Transverse colon (tissue), 4 donors: ENCODE measurements around the gene CCNA2. TPM values are rescaled to one million over a fixed set of nuclear protein-coding genes. Genes with fewer than 3 reads are reported as not detected.

Experiments
- DNase-seq: peaks from one replicate; pipeline ENCODE4 v3.0.0-alpha.2; 2019
- H3K27ac ChIP-seq, 4 donors: fragments of 200-600 bp; sonication (generic); 2 replicates each; pipeline ENCODE4 v1.5.1; 2016 to 2018; ENCODE audit warnings: inconsistent platforms in 4 of 4
- H3K27me3 ChIP-seq: fragments of 200-600 bp; sonication (generic); 2 replicates; pipeline ENCODE4 v1.5.1; 2017; ENCODE audit warnings: inconsistent platforms
- H3K36me3 ChIP-seq, 4 donors: fragments of 200-600 bp; sonication (generic); 2 replicates each; pipeline ENCODE4 v1.5.1; 2017 to 2019; ENCODE audit warnings: inconsistent platforms in 4 of 4
- H3K4me1 ChIP-seq, 4 donors: fragments of 200-600 bp; sonication (generic); 2 replicates each; pipeline ENCODE4 v1.5.1; 2017 to 2020; ENCODE audit warnings: inconsistent platforms in 4 of 4
- H3K4me3 ChIP-seq, 4 donors: fragments of 200-600 bp; sonication (generic); 1 replicate in 1 of 4; 2 replicates in 3 of 4; pipeline versions ENCODE4 v1.5.1 to v1.6.1; 2017 to 2019; ENCODE audit warnings: inconsistent platforms in 4 of 4
- H3K9me3 ChIP-seq, 2 donors: fragments of 200-600 bp; sonication (generic); 2 replicates each; pipeline ENCODE4 v1.5.1; 2017 to 2019; ENCODE audit warnings: inconsistent platforms in 2 of 2
- CTCF ChIP-seq, 5 experiments: fragments of 200-600 bp in 3 of 5; fragments of 450-650 bp in 2 of 5; sonication (generic) in 3 of 5; IDR thresholded peaks; 1 replicate in 2 of 5; 2 replicates in 3 of 5; pipeline ENCODE4 v1.5.1; 2016 to 2017; ENCODE audit warnings: antibody characterized with exemption in 5 of 5, inconsistent platforms in 3 of 5, mild to moderate bottlenecking in 2 of 5, moderate library complexity in 1 of 5
- EP300 ChIP-seq: sonication (generic); formaldehyde crosslinking; IDR thresholded peaks from one replicate; pipeline ENCODE4 v1.6.1; 2017; ENCODE audit warnings: antibody characterized with exemption, low read depth
- POLR2A ChIP-seq: fragments of 450-650 bp; IDR thresholded peaks from one replicate; pipeline ENCODE4 v1.6.1; 2016; ENCODE audit warnings: antibody characterized with exemption, mild to moderate bottlenecking, moderate library complexity
- POLR2AphosphoS5 ChIP-seq, 3 donors: sonication (generic); formaldehyde crosslinking; IDR thresholded peaks; one replicate each; pipeline ENCODE4 v1.6.1; 2016; ENCODE audit warnings: antibody characterized with exemption in 3 of 3
- WGBS, 2 donors: methylation state at CpG; one replicate each; pipeline ENCODE4 v1.1.5; 2018; ENCODE audit warnings: low coverage in 1 of 2; 5-methylcytosine and 5-hydroxymethylcytosine counted together
- in situ Hi-C, 4 donors: fragments of 200-750 bp; cut with MboI; loops; one replicate each; pipeline versions ENCODE4 v1.15.0 to v1.15.1; 2017; ENCODE audit warnings: low sequenced_read_pairs in 3 of 4, low pct_ligation_motif_present in 1 of 4, low pct_unique_long_range_greater_than_20kb in 1 of 4
- intact Hi-C: fragments of 100-400 bp; cut with DNase I; formaldehyde crosslinking; loops from one replicate; pipeline ENCODE4 v1.15.1; 2023; ENCODE audit warnings: low total_unique reads
- total RNA-seq, 4 donors: library from RNA; depleted of rRNA; stranded (reverse); fragments of >200 nt; gene quantifications; one replicate each; pipeline ENCODE4 v1.1.0, GENCODE V29; 2016

Gene CCNA2
- total RNA-seq, 4 donors from 2014 or later, result 2.4 to 16.9 (median 3.3) TPM; not detected in 1

GRCh38 chr4:121789960-121790829 is 33.5 kb downstream of the CCNA2 start:
- in situ Hi-C loops (no loop called here), intact Hi-C loops (no loop called here)
- peaks cover 23% of the 10 kb centered on the region for H3K27me3 ChIP-seq
- TF ChIP-seq CTCF (IDR thresholded peaks at IDR 0.05), result no peak
- no peak for TF ChIP-seq POLR2AphosphoS5 (IDR thresholded peaks at IDR 0.05)
- TF ChIP-seq POLR2A, result no peak
- no peak for TF ChIP-seq EP300
- 65 to 77% methylated on average over 3 of the region's 3 CpGs for WGBS, 2 donors
- H3K9me3 ChIP-seq, result no peaks in the 10 kb centered on the region
- no peak overlapping the region for H3K27ac ChIP-seq
- H3K36me3 ChIP-seq, result no peaks in the 10 kb centered on the region
- DNase-seq, result no peak
- H3K4me3 ChIP-seq, result no peak overlapping the region
- H3K4me1 ChIP-seq, result no peaks in the 10 kb centered on the region

- no peaks in the 10 kb centered on the region for H3K9me3 ChIP-seq
- DNase-seq, result no peak
- H3K36me3 ChIP-seq, result no peaks in the 10 kb centered on the region
- intact Hi-C loops, result no loop called here
- no peak overlapping the region for H3K4me3 ChIP-seq
- H3K4me1 ChIP-seq, result no peaks in the 10 kb centered on the region
- TF ChIP-seq CTCF (IDR thresholded peaks at IDR 0.05), result no peak
- TF ChIP-seq EP300, result no peak
- TF ChIP-seq POLR2A, result no peak
- TF ChIP-seq POLR2AphosphoS5 (IDR thresholded peaks at IDR 0.05), result no peak
- in situ Hi-C loops, result no loop called here
- 80 to 85% methylated on average over 1 of the region's 1 CpG for WGBS, 2 donors
- H3K27me3 ChIP-seq, result peaks cover 20% of the 10 kb centered on the region
- H3K27ac ChIP-seq, result no peak overlapping the region
Observed at GRCh38 chr4:121789455-121789854, 34.2 kb downstream of the CCNA2 start.

- Histone ChIP-seq H3K27ac (no peak overlapping the region), H3K9me3 (no peaks in the 10 kb centered on the region), H3K4me1 (no peaks in the 10 kb centered on the region), H3K36me3 (no peaks in the 10 kb centered on the region), H3K4me3 (no peak overlapping the region), H3K27me3 (peaks cover 18% of the 10 kb centered on the region)
- WGBS, 2 donors, result 77 to 82% methylated on average over 2 of the region's 2 CpGs
- in situ Hi-C loops (no loop called here), intact Hi-C loops (no loop called here)
- no peak for DNase-seq
- TF ChIP-seq POLR2A, result no peak
- TF ChIP-seq CTCF (IDR thresholded peaks at IDR 0.05), result no peak
- TF ChIP-seq POLR2AphosphoS5 (IDR thresholded peaks at IDR 0.05), result no peak
- TF ChIP-seq EP300, result no peak
Observed at GRCh38 chr4:121788896-121789295, 34.8 kb downstream of the CCNA2 start.

- in situ Hi-C loops, result no loop called here
- 68 to 72% methylated on average over 2 of the region's 2 CpGs for WGBS, 2 donors
Observed at GRCh38 chr4:121786221-121786620, 37.5 kb downstream of the CCNA2 start.

More at GRCh38 chr4:121786221-121786620, 37.5 kb downstream of the CCNA2 start:
- H3K9me3 ChIP-seq, result no peaks in the 10 kb centered on the region
- no peak overlapping the region for H3K27ac ChIP-seq
- no peaks in the 10 kb centered on the region for H3K4me1 ChIP-seq
- no peak for DNase-seq
- no peak overlapping the region for H3K4me3 ChIP-seq
- no peak for TF ChIP-seq EP300
- TF ChIP-seq POLR2AphosphoS5 (IDR thresholded peaks at IDR 0.05), result no peak
- no peak for TF ChIP-seq CTCF (IDR thresholded peaks at IDR 0.05)
- no peak for TF ChIP-seq POLR2A
- intact Hi-C loops, result no loop called here
- H3K27me3 ChIP-seq, result peaks cover 11% of the 10 kb centered on the region
- no peaks in the 10 kb centered on the region for H3K36me3 ChIP-seq
